Right ventricle myocardium inferior (tissue), 1 donor: ENCODE results near the gene COBL. TPM values are rescaled to one million over a fixed set of nuclear protein-coding genes. Genes with fewer than 3 reads are reported as not detected.

Experiments used
- ATAC-seq: fragments of 200-7000 bp; cut with Tn5 transposase; one replicate; pipeline ENCODE4 v1.9.1; 2020; ENCODE audit warnings: mild to moderate bottlenecking, moderate library complexity
- DNase-seq: peaks from one replicate; pipeline ENCODE4 v3.0.0; 2021; ENCODE audit errors: missing footprints
- intact Hi-C: fragments of 100-400 bp; cut with DNase I; formaldehyde crosslinking; loops from one replicate; pipeline ENCODE4 v1.11.0; 2022
- total RNA-seq: library from RNA; stranded (reverse); fragmentation: NEBNext Ultra II Directional; extraction: Animal tissue kit (Norgen Biotek cat#: 25700); gene quantifications from one replicate; pipeline ENCODE4 v1.2.1, GENCODE V29; 2021
- donor health status: DM: no; HTN: yes; CAD: no; lungs with severe emphysema.

The COBL gene
- total RNA-seq, 1 donor from 2014 or later: 88.3 TPM

- DNase-seq (no peak), ATAC-seq (no peak)
- intact Hi-C loops: no loop called here
Measured at GRCh38 chr7:51034521-51035264, 281.9 kb downstream of the COBL start.

GRCh38 chr7:51033727-51034520 is 282.7 kb downstream of the COBL start:
- ATAC-seq (peak; percentile 73), DNase-seq (no peak)
- intact Hi-C loops: no loop called here

- DNase-seq (no peak), ATAC-seq (no peak)
- intact Hi-C loops: no loop called here
Measured at GRCh38 chr7:51031791-51032515, 284.7 kb downstream of the COBL start.

GRCh38 chr7:51031216-51031615 is 285.4 kb downstream of the COBL start:
- DNase-seq: no peak
- ATAC-seq: no peak
- intact Hi-C loops: no loop called here

GRCh38 chr7:51029701-51030191 is 286.9 kb downstream of the COBL start:
- no peak for ATAC-seq
- intact Hi-C loops: no loop called here
- no peak for DNase-seq

- no peak for ATAC-seq
- DNase-seq: no peak
- intact Hi-C loops: no loop called here
Measured at GRCh38 chr7:51029131-51029530, 287.5 kb downstream of the COBL start.

GRCh38 chr7:51027935-51028830 is 288.4 kb downstream of the COBL start:
- ATAC-seq (no peak), DNase-seq (no peak)
- intact Hi-C loops: no loop called here

GRCh38 chr7:51027106-51027934 is 289.3 kb downstream of the COBL start:
- ATAC-seq (no peak), DNase-seq (no peak)
- intact Hi-C loops: no loop called here

GRCh38 chr7:51026341-51026740 is 290.3 kb downstream of the COBL start:
- intact Hi-C loops: no loop called here
- ATAC-seq (no peak), DNase-seq (no peak)

GRCh38 chr7:51025668-51026067 is 290.9 kb downstream of the COBL start:
- DNase-seq (no peak), ATAC-seq (peak; percentile 60)
- intact Hi-C loops: no loop called here

- DNase-seq (no peak), ATAC-seq (no peak)
- intact Hi-C loops: no loop called here
Measured at GRCh38 chr7:51024867-51025266, 291.7 kb downstream of the COBL start.

GRCh38 chr7:51023547-51023946 is 293.1 kb downstream of the COBL start:
- intact Hi-C loops: no loop called here
- ATAC-seq (no peak), DNase-seq (no peak)

- intact Hi-C loops: no loop called here
- DNase-seq: no peak
- no peak for ATAC-seq
Measured at GRCh38 chr7:51022821-51023220, 293.8 kb downstream of the COBL start.

GRCh38 chr7:51021906-51022570 is 294.6 kb downstream of the COBL start:
- ATAC-seq (no peak), DNase-seq (no peak)
- intact Hi-C loops: no loop called here

- DNase-seq: no peak
- intact Hi-C loops: no loop called here
- no peak for ATAC-seq
Measured at GRCh38 chr7:51020944-51021343, 295.7 kb downstream of the COBL start.

GRCh38 chr7:51019891-51020870 is 296.4 kb downstream of the COBL start:
- no peak for DNase-seq
- intact Hi-C loops: no loop called here
- no peak for ATAC-seq
